Activated CD4-positive, alpha-beta T cell treated with anti-CD3 and anti-CD28 coated beads for 1 hour (primary cell): ENCODE measurements around the gene LSM5.
A peak's percentile ranks its signal among the peaks of the same experiment; 100 is the strongest.
"Not testable (repeated sequence)": the region's sequence is repeated elsewhere in the genome, so short reads cannot be mapped to it uniquely, and the experiment has no call there.

Experiments used
- DNase-seq: peaks from one replicate; pipeline ENCODE4 v3.0.0-alpha.2; 2020

The LSM5 gene

GRCh38 chr7:32501522-32501921 is 11.3 kb upstream of the LSM5 start:
- DNase-seq = no peak

GRCh38 chr7:32500922-32501341 is 10.8 kb upstream of the LSM5 start:
- DNase-seq = no peak

GRCh38 chr7:32500216-32500615 is 10.0 kb upstream of the LSM5 start:
- not testable (repeated sequence) for DNase-seq

- not testable (repeated sequence) for DNase-seq
Observed at GRCh38 chr7:32499755-32500154, 9.6 kb upstream of the LSM5 start.

GRCh38 chr7:32496052-32496813 is 6.1 kb upstream of the LSM5 start:
- DNase-seq = no peak

DNA sequence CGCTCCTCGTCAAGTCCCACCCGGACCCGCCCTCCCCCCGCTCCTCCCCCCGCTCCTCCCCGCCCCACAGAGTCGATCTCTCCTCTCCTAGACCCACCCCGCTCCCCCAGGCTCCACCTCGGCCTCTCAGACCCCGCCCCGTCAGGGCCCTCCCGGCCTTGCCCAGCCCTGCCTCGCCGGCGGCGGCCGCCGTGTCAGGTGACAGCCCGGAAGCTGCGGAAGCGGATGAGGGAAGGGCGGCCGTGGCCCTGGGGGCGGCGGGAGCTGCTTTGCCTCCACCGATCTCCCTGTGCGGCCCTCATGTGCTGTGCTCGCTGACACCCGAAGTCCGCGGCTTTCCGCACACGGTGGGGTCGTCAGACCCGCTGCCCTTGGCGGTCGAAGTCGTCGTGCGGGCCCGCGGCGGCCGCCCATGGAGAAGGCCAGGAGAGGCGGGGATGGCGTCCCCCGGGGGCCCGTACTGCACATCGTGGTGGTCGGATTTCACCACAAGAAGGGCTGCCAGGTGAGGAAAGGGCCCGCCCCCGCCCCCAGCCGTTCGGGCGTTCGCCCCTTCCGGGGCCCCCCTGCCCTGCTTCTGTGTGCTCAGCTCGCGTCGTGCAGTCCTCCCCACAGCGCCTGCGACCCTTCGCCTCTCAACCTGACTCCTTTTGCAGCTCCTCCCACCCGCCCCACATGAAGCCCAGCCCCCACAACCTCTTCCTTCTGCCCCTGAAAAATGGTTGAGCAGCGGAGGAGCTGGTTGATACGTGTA is 5.3 kb upstream of the LSM5 start, which contains the start of gene AVL9:
Gene AVL9, plus strand, starts transcription at position 192 of the 754 bp plus-strand sequence. Its CDS starts 221 bp downstream, at position 413.
- DNase-seq = peak; percentile 98

DNA sequence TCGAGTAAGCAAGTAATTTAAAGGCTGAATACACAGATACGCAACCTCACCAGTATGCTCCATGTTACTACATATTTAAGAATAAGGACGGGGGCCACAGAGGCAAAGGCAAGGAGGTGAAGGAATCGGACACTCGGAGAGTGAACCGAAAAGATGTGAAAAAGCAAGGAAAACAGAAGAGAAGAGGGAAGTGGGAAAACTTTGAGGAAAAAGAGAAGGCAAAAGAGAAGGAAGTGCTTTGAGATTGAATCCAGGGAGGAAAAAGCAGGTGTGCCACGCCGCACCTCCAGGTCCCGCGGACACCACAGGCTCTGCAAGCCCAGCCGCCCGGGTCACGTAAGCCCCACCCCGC is 4.7 kb upstream of the LSM5 start:
- DNase-seq = no peak

GRCh38 chr7:32489788-32490126 is 423 bp downstream of the LSM5 start:
- DNase-seq = no peak

GRCh38 chr7:32481921-32482320 is 8.3 kb downstream of the LSM5 start:
- DNase-seq = no peak

DNA sequence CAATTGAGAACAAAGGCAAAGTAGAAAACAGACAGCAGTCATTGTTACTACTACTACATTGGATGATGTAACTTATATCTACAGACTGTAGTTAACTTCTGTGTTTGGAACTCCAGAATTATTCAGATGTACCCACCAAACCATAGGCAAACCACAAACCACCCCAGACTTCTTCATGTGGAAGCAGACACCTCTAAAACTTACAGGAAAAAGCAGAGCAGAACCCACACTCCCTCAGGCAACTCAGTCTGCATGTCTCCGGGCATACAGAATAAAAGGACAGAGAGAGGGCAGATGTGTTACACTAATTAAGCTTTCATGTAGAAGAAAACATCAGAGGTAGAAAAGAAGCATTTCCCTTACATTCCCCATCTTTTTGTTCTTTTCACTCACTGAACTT is 9.0 kb downstream of the LSM5 start:
- DNase-seq = no peak

- DNase-seq = no peak
Observed at GRCh38 chr7:32479574-32480200, 10.5 kb downstream of the LSM5 start.

DNA sequence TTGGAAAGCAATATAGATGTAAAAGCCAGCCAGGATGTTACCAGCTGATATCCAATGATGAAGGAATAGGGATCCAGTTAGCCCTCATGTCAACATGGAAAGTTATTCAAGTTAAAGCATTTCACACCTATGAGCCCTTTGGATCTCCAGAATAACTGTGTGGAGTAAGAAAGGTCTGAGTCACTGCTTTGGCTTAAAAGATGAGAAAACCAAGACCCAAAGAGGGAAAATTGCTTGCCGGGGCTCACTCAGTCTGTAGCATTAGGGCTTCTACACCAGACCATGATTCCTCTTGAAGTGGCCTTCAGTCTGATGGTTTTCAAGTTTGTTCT is 12.6 kb downstream of the LSM5 start:
- DNase-seq = no peak

GRCh38 chr7:32476816-32477648 is 13.1 kb downstream of the LSM5 start:
- DNase-seq = no peak

DNA sequence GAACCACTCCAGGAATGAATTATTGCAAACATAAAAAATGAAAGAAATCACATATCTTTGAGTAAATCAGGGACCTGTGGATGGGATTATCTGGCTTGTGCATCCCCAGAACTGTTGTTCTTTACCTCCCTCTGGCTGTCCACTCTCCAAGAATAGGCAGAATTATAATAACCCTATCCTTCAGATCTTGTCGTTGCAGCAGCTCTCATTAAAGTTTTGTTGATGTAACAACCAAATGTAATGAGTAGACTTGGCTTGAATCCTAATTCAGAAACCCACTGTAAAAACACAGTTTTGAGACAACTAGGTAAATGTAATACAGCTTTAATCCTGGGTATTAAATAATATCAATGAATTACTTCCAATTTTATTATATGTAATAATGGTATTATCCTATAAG is 16.2 kb downstream of the LSM5 start:
- DNase-seq = no peak

DNA sequence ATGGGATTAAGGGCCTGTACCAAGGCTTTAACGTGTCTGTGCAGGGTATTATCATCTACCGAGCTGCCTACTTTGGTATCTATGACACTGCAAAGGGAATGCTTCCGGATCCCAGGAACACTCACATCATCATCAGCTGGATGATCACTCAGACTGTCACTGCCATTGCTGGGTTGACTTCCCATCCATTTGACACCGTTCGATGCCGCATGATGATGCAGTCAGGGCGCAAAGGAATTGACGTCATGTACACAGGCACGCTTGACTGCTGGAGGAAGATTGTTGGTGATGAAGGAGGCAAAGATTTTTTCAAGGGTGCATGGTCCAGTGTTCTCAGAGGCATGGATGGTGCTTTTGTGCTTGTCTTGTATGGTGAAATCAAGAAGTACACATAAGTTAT is 18.2 kb downstream of the LSM5 start:
- DNase-seq = no peak

DNA sequence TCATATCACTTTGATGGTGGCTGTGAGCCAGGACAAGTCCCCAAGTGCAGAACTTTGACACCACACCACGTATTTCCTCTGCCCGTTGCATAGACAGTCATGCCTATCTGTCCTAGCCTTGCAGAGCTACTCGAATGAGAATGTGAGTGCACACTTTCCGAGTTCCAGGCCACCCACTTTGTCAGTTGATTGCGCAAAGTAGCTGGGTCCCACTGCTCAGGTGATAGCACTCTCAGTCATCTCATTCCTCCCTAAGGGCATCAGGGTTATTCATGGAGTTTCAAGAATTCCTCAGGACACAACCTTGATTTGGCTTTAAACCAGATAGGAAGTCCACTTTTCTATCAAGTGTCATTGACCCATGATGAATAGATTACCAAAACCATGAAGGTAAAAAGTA is 19.3 kb downstream of the LSM5 start:
- DNase-seq = no peak

DNA sequence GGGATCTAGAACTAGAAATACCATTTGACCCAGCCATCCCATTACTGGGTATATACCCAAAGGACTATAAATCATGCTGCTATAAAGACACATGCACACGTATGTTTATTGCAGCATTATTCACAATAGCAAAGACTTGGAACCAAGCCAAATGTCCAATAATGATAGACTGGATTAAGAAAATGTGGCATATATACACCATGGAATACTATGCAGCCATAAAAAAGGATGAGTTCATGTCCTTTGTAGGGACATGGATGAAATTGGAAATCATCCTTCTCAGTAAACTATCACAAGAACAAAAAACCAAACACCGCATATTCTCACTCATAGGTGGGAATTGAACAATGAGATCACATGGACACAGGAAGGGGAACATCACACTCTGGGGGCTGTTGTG is 20.2 kb downstream of the LSM5 start:
- not testable (repeated sequence) for DNase-seq

DNA sequence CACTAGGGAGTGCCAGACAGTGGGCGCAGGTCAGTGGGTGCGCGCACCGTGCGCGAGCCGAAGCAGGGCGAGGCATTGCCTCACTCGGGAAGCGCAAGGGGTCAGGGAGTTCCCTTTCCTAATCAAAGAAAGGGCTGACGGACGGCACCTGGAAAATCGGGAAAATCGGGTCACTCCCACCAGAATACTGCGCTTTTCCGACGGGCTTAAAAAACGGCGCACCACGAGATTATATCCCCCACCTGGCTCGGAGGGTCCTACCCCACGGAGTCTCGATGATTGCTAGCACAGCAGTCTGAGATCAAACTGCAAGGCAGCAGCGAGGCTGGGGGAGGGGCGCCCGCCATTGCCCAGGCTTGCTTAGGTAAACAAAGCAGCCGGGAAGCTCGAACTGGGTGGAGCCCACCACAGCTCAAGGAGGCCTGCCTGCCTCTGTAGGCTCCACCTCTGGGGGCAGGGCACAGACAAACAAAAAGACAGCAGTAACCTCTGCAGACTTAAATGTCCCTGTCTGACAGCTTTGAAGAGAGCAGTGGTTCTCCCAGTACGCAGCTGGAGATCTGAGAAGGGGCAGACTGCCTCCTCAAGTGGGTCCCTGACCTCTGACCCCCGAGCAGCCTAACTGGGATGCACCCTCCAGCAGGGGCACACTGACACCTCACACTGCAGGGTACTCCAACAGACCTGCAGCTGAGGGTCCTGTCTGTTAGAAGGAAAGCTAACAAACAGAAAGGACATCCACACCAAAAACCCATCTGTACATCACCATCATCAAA is 25.4 kb downstream of the LSM5 start:
- not testable (repeated sequence) for DNase-seq

DNA sequence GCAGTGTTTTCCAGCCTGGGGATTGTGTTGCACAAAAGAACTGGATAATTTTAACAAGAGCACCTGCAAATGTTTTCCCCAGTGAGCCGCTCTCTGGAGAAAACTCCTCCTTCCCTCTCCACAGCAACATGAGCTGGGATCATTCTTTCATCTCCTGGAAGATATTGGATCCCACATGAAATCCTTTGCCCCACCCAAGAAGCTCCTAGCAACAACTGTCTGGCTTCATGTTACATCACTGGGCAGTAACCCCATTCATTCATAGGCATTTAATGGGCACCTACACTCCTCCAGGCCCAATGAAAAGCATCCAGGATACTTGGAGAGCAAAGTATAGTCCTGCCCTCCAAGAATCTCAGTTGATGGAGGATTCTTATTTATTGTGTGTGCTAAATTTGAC is 27.2 kb downstream of the LSM5 start:
- DNase-seq = no peak

DNA sequence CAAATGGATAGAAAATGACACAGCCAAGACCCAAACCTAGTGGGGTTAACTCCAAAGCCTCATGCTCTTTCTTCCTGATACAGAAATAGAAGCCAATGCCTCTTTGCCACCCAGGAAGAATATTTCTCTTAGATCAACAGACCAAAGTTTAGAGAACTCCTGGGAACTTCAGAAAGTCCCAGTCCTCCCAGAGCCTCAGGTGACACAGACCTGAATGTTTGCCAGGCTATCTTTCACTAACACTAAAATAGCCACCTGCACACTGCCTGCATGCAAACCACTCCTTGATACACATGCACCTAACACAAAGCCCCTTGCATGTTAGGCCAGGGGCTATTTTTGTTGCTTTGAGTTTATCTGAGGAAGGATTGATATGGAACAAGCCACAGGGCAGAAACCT is 27.7 kb downstream of the LSM5 start:
- no peak for DNase-seq

- DNase-seq = no peak
Observed at GRCh38 chr7:32461484-32461883, 28.7 kb downstream of the LSM5 start.

GRCh38 chr7:32459788-32460187 is 30.4 kb downstream of the LSM5 start:
- no peak for DNase-seq

GRCh38 chr7:32458025-32458424 is 32.2 kb downstream of the LSM5 start:
- no peak for DNase-seq
